Neural cell (in vitro differentiated cells): ENCODE measurements around the gene PABPN1L. TPM values are rescaled to one million over a fixed set of nuclear protein-coding genes. Genes with fewer than 3 reads are reported as not detected.

Source experiments
- H2AFZ ChIP-seq: fragments of 200-600, 300-800 bp; sonication (generic), shearing (Covaris generic); 2 replicates; pipeline ENCODE4 v1.6.0; 2014; ENCODE audit warnings: low read depth, mild to moderate bottlenecking, antibody characterized with exemption, low read length, moderate library complexity
- H3F3A ChIP-seq: fragments of 200-600 bp; shearing (Covaris generic); 2 replicates; pipeline ENCODE4 v1.6.1; 2016; ENCODE audit warnings: mild to moderate bottlenecking, moderate library complexity, mixed read lengths, antibody characterized with exemption, low read length; ENCODE audit not compliant: insufficient read depth, poor library complexity, severe bottlenecking
- H3K27ac ChIP-seq: fragments of 200-600, 300-800 bp; sonication (generic), shearing (Covaris generic); 2 replicates; pipeline ENCODE4 v1.5.1; 2014; ENCODE audit warnings: mild to moderate bottlenecking, low read length, moderate library complexity
- H3K27me3 ChIP-seq: fragments of 300-800, 200-600 bp; sonication (generic), shearing (Covaris generic); 2 replicates; pipeline ENCODE4 v1.6.0; 2014; ENCODE audit warnings: mild to moderate bottlenecking, low read depth, low read length, moderate library complexity; ENCODE audit not compliant: insufficient read depth
- H3K36me3 ChIP-seq: fragments of 300-800, 200-600 bp; sonication (generic), shearing (Covaris generic); 2 replicates; pipeline ENCODE4 v1.5.1; 2014; ENCODE audit warnings: mild to moderate bottlenecking, antibody characterized with exemption, low read length, moderate library complexity; ENCODE audit not compliant: insufficient read depth
- H3K4me2 ChIP-seq: fragments of 300-800, 200-600 bp; sonication (generic), shearing (Covaris generic); 2 replicates; pipeline ENCODE4 v1.6.0; 2014; ENCODE audit warnings: mild to moderate bottlenecking, low read length
- H3K4me3 ChIP-seq: fragments of 300-800, 200-600 bp; sonication (generic), shearing (Covaris generic); 2 replicates; pipeline ENCODE4 v1.5.1; 2014; ENCODE audit warnings: mild to moderate bottlenecking, low read length, moderate library complexity
- H3K79me2 ChIP-seq: fragments of 200-600 bp; shearing (Covaris generic); replicated peaks from 2 replicates; pipeline ENCODE4 v1.6.0; 2014; ENCODE audit warnings: mild to moderate bottlenecking, low read length, moderate library complexity; ENCODE audit not compliant: insufficient read depth
- H3K9ac ChIP-seq: fragments of 300-800, 200-600 bp; sonication (generic), shearing (Covaris generic); 2 replicates; pipeline ENCODE4 v1.6.1; 2016; ENCODE audit warnings: mild to moderate bottlenecking, low read length, mixed read lengths
- H3K9me2 ChIP-seq: fragments of 200-600 bp; shearing (Covaris generic); 2 replicates; pipeline ENCODE4 v1.6.1; 2016; ENCODE audit warnings: mild to moderate bottlenecking, low read length, mixed read lengths; ENCODE audit not compliant: insufficient read depth
- H3K9me3 ChIP-seq: fragments of 200-600, 300-800 bp; sonication (generic), shearing (Covaris generic); 2 replicates; pipeline ENCODE4 v1.6.1; 2016; ENCODE audit warnings: mild to moderate bottlenecking, mixed run types, low read length, moderate library complexity, mixed read lengths
- H4K20me1 ChIP-seq: fragments of 200-600 bp; shearing (Covaris generic); 2 replicates; pipeline ENCODE4 v1.6.1; 2016; ENCODE audit warnings: mild to moderate bottlenecking, mixed run types; ENCODE audit not compliant: insufficient read depth
- EP300 ChIP-seq: fragments of 450-650 bp; conservative IDR thresholded peaks from 2 replicates; pipeline ENCODE4 v1.6.1; 2014; ENCODE audit warnings: antibody characterized with exemption, mild to moderate bottlenecking, moderate library complexity; ENCODE audit not compliant: poor library complexity, severe bottlenecking
- EZH2 ChIP-seq: fragments of 200-600, 300-800 bp; shearing (Covaris generic), sonication (generic); IDR thresholded peaks from 2 replicates; pipeline ENCODE4 v1.6.1; 2014; ENCODE audit warnings: antibody characterized with exemption, low read length, borderline replicate concordance, mild to moderate bottlenecking; ENCODE audit not compliant: insufficient read depth, poor library complexity, severe bottlenecking
- MXI1 ChIP-seq: fragments of 450-650 bp; conservative IDR thresholded peaks from 2 replicates; pipeline ENCODE4 v1.6.1; 2014; ENCODE audit warnings: antibody characterized with exemption, mild to moderate bottlenecking; ENCODE audit not compliant: poor library complexity, severe bottlenecking
- POLR2AphosphoS5 ChIP-seq: IDR thresholded peaks from 2 replicates; pipeline ENCODE4 v1.6.1; 2012
- RAD21 ChIP-seq: fragments of 450-650 bp; conservative IDR thresholded peaks from 2 replicates; pipeline ENCODE4 v1.6.1; 2014; ENCODE audit warnings: antibody characterized with exemption, mild to moderate bottlenecking, moderate library complexity
- SMC3 ChIP-seq: fragments of 450-650 bp; conservative IDR thresholded peaks from 2 replicates; pipeline ENCODE4 v1.6.1; 2014; ENCODE audit warnings: antibody characterized with exemption, mild to moderate bottlenecking, moderate library complexity; ENCODE audit not compliant: poor library complexity
- TAF1 ChIP-seq: IDR thresholded peaks from 2 replicates; pipeline ENCODE4 v1.6.1; 2012; ENCODE audit warnings: low read depth
- polyA plus RNA-seq: library from polyadenylated mRNA; depleted of rRNA; stranded (reverse); fragments of >200 nt; gene quantifications from 2 replicates; pipeline ENCODE4 v1.2.3, GENCODE V29; 2014
- TF ChIP-seq, protein P1 (sequence below): IDR thresholded peaks from 2 replicates; pipeline ENCODE4 v1.6.1; 2012; ENCODE audit warnings: borderline replicate concordance
- TF ChIP-seq, protein P2 (sequence below): fragments of 450-650 bp; IDR thresholded peaks from 2 replicates; pipeline ENCODE4 v1.5.1; 2014; ENCODE audit warnings: antibody characterized with exemption, mild to moderate bottlenecking, moderate library complexity; ENCODE audit not compliant: poor library complexity, severe bottlenecking

PABPN1L gene
- polyA plus RNA-seq, 1 donor from 2014 or later = 0.20 TPM

DNA sequence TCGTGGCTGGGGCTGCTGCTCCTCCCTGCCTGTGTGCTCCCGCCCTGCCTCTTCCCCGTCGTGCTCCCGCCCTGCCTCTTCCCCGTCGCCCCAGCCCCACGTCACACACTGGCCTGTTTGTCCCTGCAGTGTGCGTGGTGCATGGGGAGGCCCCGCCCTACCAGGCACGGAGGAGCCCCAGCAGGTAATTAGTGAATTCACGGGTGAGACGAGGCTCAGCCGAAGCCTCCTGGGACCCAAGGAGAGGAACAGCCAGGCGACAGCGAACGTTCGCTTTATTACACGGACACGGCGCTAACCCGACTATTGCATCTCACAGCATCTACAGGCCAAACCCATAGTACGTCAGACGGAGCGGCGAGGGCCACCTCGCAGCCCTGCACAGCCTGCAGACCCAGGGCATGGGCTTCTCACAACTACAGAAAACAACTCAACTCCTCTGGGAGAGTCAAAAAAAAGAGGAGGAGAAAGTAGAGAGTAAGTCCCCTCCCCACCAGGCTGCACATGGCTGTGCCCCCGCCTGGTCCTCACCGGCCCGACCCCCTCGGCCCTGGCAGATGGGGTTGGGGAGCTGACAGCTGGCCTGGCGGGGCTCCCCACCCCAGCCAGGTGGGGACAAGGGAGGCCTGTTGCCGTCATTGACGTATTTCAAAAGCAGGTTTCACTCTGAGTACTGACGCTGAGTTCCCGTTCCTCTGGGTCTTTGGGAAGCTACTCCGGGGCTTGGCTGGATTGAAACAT, 4.3 kb upstream of the PABPN1L start:
- H3K4me2 ChIP-seq = no peak overlapping the region

DNA sequence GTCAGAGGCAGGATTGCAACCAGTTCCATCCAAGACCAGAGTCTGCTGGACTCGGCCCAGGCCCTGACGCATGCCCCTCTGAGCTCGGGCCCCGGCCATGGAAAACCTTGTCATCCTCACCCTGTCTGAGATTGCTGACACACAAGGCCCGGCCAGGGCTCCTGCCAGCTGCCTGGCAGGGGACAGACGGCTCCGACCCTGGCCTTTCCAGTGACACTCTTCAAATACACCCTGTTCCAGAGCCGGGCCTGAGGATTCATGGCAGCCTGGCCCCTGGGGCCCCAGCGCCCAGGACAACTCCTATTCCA, 3.2 kb upstream of the PABPN1L start:
- H3K27ac ChIP-seq = no peak overlapping the region
- H3K4me2 ChIP-seq = no peak overlapping the region
- no peaks in the 10 kb centered on the region for H3K9me2 ChIP-seq
- no peaks in the 10 kb centered on the region for H3F3A ChIP-seq
- H2AFZ ChIP-seq = no peak overlapping the region
- H3K9ac ChIP-seq = no peak overlapping the region
- no peak for TF ChIP-seq RAD21
- TF ChIP-seq MXI1 = no peak
- TF ChIP-seq, protein P1, sequence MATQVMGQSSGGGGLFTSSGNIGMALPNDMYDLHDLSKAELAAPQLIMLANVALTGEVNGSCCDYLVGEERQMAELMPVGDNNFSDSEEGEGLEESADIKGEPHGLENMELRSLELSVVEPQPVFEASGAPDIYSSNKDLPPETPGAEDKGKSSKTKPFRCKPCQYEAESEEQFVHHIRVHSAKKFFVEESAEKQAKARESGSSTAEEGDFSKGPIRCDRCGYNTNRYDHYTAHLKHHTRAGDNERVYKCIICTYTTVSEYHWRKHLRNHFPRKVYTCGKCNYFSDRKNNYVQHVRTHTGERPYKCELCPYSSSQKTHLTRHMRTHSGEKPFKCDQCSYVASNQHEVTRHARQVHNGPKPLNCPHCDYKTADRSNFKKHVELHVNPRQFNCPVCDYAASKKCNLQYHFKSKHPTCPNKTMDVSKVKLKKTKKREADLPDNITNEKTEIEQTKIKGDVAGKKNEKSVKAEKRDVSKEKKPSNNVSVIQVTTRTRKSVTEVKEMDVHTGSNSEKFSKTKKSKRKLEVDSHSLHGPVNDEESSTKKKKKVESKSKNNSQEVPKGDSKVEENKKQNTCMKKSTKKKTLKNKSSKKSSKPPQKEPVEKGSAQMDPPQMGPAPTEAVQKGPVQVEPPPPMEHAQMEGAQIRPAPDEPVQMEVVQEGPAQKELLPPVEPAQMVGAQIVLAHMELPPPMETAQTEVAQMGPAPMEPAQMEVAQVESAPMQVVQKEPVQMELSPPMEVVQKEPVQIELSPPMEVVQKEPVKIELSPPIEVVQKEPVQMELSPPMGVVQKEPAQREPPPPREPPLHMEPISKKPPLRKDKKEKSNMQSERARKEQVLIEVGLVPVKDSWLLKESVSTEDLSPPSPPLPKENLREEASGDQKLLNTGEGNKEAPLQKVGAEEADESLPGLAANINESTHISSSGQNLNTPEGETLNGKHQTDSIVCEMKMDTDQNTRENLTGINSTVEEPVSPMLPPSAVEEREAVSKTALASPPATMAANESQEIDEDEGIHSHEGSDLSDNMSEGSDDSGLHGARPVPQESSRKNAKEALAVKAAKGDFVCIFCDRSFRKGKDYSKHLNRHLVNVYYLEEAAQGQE = no peak
- TF ChIP-seq EZH2 = no peak
- no peak for TF ChIP-seq EP300
- no peak for TF ChIP-seq POLR2AphosphoS5
- TF ChIP-seq SMC3 = no peak
- TF ChIP-seq, protein P2, sequence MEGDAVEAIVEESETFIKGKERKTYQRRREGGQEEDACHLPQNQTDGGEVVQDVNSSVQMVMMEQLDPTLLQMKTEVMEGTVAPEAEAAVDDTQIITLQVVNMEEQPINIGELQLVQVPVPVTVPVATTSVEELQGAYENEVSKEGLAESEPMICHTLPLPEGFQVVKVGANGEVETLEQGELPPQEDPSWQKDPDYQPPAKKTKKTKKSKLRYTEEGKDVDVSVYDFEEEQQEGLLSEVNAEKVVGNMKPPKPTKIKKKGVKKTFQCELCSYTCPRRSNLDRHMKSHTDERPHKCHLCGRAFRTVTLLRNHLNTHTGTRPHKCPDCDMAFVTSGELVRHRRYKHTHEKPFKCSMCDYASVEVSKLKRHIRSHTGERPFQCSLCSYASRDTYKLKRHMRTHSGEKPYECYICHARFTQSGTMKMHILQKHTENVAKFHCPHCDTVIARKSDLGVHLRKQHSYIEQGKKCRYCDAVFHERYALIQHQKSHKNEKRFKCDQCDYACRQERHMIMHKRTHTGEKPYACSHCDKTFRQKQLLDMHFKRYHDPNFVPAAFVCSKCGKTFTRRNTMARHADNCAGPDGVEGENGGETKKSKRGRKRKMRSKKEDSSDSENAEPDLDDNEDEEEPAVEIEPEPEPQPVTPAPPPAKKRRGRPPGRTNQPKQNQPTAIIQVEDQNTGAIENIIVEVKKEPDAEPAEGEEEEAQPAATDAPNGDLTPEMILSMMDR = no peak
- TF ChIP-seq TAF1 = no peak
- no peaks in the 10 kb centered on the region for H3K79me2 ChIP-seq
- no peaks in the 10 kb centered on the region for H4K20me1 ChIP-seq
- no peaks in the 10 kb centered on the region for H3K36me3 ChIP-seq
- H3K9me3 ChIP-seq = no peaks in the 10 kb centered on the region
- no peak overlapping the region for H3K4me3 ChIP-seq
- H3K27me3 ChIP-seq = no peaks in the 10 kb centered on the region

More for the DNA sequence above, 4.3 kb upstream of the PABPN1L start:
- Histone ChIP-seq H3K9me2 (no peaks in the 10 kb centered on the region), H3F3A (no peaks in the 10 kb centered on the region), H3K36me3 (no peaks in the 10 kb centered on the region), H3K27ac (no peak overlapping the region), H3K79me2 (no peaks in the 10 kb centered on the region), H3K27me3 (no peaks in the 10 kb centered on the region), H3K9ac (no peak overlapping the region), H3K9me3 (no peaks in the 10 kb centered on the region), H3K4me3 (no peak overlapping the region), H4K20me1 (no peaks in the 10 kb centered on the region), H2AFZ (no peak overlapping the region)
- TF ChIP-seq EP300 (no peak), MXI1 (no peak), EZH2 (no peak), RAD21 (no peak), SMC3 (no peak), POLR2AphosphoS5 (no peak), TAF1 (no peak)
- TF ChIP-seq, protein P2 = no peak
- TF ChIP-seq, protein P1 = no peak
